Sigmoid colon (tissue), 4 donors: Measurements from ENCODE around the gene GPRIN1.

Experiments used
- CTCF ChIP-seq, 4 experiments: fragments of 450-650 bp in 3 of 4; fragments of 200-600 bp in 1 of 4; IDR thresholded peaks; one replicate each; pipeline ENCODE4 v1.5.1; 2016 to 2019; ENCODE audit warnings: antibody characterized with exemption in 4 of 4, mild to moderate bottlenecking in 3 of 4, moderate library complexity in 2 of 4
- POLR2AphosphoS5 ChIP-seq, 4 donors: sonication (generic); formaldehyde crosslinking; IDR thresholded peaks; one replicate each; pipeline ENCODE4 v1.6.1; 2017; ENCODE audit warnings: antibody characterized with exemption in 4 of 4

GRCh38 chr5:176611435-176611834 is 1.5 kb upstream of the GPRIN1 start:
- TF ChIP-seq CTCF (IDR thresholded peaks at IDR 0.05) (no peak), POLR2AphosphoS5 (IDR thresholded peaks at IDR 0.05) (no peak)
